ENCODE results near the gene UPF1. TPM values are rescaled to one million over a fixed set of nuclear protein-coding genes. Genes with fewer than 3 reads are reported as not detected.

The UPF1 gene
- total RNA-seq, 1 experiment from 2014 or later = 32.4 TPM

GRCh38 chr19:18875726-18876125, 44.0 kb downstream of the UPF1 start:
- no peak for DNase-seq (ENCODE audit: low read depth)

- no peak for DNase-seq (ENCODE audit: low read depth)
Measured at GRCh38 chr19:18876865-18877264, 45.1 kb downstream of the UPF1 start.

GRCh38 chr19:18878058-18878797, 46.5 kb downstream of the UPF1 start:
- no peak for DNase-seq (ENCODE audit: low read depth)

DNA sequence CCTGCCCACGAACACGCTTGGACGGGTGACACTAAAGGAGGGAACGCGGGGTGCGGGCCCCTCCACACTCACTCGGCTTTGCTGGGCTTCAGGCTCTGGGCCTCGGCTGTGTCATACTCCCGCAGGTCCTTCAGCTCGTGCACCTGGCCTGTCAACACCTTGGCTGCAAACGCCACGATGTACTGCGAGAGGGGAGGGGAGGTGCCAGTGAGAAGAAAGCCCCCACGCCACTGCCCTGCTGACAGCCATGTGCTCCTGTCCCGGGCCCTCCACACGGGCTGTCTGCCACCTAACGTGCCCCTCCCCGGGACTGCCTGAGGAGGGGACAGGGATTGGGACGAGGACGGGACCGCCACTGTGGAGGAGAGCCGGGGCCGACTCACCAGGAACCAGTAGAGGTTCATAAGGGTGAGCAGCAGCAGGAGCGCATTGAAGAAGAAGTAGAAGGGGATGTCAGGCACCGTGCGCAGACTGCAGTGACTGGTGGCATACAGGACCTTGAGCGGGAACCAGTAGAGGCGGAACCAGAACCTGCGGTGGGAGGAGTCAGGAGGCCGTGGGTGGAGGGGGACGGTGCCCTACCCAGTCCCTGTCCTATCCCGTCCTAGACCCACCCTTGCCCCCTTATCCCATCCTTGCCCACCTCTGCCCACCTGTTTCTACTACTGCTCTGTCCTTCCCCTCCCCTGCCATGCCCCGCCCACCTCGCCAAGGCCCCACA, 47.3 kb downstream of the UPF1 start:
- DNase-seq (ENCODE audit: low read depth) = no peak

DNA sequence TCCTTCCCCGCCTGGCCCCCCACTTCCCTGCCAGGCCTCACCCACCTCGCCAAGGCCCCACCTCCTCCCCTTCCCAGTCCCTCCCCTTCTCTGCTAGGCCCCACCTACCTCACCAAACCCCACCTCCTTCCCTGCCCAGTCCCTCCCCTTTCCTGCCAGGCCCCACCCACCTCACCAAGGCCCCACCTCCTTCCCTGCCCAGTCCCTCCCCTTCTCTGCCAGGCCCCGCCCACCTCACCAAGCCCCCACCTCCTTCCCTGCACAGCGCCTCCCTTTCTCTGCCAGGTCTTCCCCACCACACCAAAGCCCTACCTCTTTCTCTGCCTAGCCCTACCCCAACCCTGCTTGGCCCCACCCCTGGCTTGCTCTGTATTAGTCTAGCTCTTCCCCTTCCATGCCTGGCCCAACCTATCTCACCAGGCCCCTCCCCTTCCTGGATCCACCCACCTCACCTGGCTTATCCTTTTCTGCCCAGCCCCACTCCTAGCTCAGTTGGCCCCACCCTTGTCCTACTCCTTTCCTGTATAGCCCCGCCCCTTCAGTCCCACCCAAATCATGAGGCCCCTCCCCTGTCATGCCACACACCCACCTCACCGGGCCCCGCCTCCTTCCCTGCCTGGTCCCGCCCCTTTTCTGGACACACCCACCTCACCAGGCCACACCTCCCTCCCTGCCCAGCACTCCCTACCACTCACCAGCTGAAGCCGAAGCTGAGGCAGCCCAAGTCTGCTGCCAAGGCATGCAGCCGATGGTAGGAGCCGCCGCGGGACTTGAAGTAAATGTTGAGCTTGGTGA, 48.0 kb downstream of the UPF1 start:
- no peak for DNase-seq (ENCODE audit: low read depth)

- DNase-seq (ENCODE audit: low read depth) = no peak
Measured at GRCh38 chr19:18881491-18881890, 49.7 kb downstream of the UPF1 start.

DNA sequence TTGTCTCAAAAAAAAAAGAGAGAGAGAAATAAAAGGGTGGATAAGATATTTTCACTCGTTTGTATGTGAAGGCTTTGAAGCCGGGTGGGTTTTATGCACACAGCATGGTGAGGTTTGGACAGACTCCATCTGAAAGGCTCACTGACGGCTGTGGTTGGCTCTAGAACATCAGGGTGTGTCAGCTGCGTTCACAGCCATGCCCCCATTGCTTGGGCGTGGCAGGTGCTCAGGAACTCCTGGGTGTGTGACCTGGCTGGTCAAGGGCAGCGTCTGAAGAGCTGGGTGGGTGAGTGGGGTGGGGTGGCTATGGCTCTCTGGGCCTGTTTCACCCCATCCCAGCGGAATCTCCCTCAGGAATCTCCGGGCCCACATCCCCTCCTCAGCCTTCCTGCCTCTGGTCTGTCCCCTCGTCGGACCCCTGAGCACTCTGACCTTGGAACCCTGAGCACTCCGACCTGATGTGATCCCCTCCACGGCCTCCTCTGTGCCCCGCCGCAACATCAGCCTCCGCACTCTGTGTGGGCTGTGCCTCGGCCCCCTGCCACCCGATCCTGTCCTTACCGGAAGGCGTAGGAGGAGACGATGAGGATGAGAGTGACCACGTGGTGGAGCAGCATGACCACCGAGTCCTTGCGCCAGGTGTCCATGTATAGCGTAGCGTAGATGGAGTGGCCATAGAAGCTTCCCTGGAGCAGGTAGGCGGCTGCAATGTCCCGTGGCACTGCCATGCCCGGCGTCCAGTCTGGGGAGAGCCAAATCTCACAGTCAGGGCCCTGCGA, 52.0 kb downstream of the UPF1 start:
- no peak for DNase-seq (ENCODE audit: low read depth)

- no peak for DNase-seq (ENCODE audit: low read depth)
Measured at GRCh38 chr19:18886972-18887371, 55.2 kb downstream of the UPF1 start.

GRCh38 chr19:18889949-18890745, 58.4 kb downstream of the UPF1 start:
- no peak for DNase-seq (ENCODE audit: low read depth)

DNA sequence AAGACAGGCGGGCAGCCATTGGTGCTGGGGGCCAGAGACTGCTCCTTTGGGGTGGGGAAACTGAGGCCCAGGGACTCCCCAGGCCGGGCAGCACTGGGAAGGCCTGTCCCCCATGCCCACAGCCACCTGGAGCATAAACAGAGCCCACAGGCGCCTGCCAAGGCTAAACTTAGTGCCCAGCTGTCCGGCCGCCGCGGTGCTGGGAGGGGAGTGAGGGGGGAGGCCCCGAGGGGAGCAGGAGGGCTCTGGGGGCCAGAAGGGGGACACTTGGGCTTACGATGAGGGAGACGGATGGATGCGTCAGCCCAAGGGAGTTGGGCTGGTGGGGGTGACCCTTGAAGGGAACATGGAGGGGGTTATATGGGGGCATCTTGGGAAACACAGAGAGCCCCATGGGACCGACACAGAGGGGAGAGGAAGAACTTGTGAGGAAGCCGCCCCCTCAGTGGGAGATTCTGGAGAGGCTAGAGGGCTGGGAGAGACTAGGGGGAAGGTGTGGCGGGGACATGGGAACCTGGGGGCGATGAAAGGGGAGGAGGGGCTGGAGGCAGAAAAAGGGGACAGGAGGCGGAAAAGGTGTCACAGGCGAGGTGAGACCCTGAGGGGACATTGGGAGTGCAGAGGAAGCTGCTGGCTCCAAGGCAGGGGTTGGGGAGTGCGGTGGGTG, 62.0 kb downstream of the UPF1 start:
- no peak for DNase-seq (ENCODE audit: low read depth)

DNA sequence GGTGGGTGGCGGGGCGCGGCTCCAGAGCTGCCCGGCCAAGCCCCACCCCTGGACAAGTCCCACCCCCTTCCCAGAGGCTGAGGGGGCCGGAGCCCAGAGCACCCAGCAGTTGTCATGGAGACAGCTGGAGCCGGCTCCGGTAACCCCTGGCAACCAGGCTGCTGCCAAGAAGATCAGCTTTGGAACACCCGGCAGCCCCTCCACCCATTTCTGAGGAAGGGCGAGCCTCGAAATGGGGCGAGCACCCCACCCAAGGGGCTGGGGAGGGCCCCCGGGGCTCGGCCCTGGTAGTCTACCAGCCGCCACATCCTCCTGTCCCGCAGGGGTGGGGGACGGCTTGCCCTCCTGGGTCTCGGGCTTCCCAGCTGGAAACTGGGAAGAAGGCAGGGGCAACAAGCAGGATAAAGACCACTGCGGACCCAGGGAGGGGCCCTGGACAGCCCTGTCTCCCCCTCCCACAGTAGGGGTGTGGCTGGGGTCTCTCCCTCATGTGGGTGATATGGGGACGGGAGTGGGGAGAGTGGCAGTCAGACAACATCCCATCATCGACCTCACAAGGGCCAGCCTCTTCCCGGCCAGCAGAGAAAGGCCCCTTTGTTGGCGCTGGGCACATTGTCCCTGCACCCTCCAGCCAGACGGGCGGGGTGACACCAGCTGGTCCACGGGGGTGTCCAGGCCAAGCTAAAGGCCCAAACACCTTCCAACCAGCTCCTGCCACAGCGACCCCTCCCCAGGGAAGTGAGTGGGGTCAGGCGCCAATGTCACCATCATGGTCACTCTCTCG, 62.7 kb downstream of the UPF1 start:
- no peak for DNase-seq (ENCODE audit: low read depth)

DNA sequence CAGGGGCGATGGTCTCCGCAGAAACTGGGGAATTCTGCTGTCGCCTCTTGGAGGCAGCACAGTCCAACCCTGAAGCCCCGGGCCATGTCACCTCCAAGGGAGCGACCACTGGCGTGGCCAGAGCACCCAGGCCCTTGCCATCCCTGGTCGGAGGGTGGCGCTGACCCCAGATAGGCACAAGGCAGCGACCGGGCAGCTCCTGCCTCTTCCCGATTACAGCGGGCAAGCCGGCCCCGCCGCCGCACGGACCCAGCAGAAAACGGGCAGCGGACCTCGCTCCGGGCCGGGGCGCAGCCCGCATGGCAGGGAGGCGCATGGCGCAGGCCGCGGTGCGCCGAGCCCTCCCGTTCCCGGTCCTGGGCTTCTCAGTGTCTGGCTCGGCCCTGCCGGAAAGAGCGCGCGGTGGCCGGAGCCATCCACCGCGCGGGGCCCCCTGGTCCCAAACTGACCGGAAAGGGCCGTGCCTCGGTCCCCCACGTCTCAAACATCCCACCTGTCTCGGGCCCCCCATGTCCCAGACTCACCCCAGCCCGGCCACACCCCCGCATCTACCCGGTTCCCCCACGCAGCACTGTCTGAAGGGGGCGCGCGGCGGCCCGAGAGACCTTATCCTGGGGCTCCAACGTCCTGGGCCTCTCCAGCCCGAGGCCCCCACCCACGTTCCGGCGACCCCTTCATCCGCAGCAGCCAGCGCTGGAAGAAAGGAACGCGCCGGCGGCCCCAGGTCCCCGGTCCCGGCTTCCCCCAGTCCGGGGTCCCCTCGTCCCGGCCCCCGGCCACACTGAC, 63.5 kb downstream of the UPF1 start:
- DNase-seq (ENCODE audit: low read depth) = peak; percentile 37

DNA sequence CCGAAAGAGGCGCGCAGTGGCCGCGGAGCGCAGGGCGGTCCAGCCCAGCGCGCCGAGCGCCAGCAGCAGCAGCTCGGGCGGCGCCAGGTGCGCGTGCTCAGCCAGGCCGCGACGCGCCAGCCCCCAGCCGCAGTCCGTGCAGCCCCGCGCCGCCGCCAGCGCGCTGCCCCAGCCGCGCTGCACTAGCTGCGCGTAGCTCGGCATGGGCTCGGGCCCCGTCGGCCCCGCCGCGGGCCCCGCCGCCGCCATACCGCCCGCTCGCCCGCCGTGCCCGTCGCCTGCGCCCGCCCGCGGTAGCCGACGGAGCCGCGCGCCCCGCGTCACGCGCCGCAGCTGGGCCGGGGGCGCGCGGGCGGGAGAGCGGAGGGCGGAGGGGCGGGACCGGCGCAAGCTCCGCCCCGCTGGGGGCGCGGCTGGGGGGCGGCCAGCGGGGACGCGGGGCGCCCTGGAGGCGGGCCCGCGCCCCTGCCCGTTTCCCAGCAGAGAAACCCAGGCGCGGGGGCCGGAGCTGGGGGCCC, 64.1 kb downstream of the UPF1 start, which contains the start of gene CERS1:
Gene CERS1, minus strand, starts transcription at position 335 of the 518 bp plus-strand sequence. Its CDS starts 86 bp downstream, at position 249.
- DNase-seq (ENCODE audit: low read depth) = no peak

GRCh38 chr19:18896421-18896841, 64.7 kb downstream of the UPF1 start:
- DNase-seq (ENCODE audit: low read depth) = no peak

DNA sequence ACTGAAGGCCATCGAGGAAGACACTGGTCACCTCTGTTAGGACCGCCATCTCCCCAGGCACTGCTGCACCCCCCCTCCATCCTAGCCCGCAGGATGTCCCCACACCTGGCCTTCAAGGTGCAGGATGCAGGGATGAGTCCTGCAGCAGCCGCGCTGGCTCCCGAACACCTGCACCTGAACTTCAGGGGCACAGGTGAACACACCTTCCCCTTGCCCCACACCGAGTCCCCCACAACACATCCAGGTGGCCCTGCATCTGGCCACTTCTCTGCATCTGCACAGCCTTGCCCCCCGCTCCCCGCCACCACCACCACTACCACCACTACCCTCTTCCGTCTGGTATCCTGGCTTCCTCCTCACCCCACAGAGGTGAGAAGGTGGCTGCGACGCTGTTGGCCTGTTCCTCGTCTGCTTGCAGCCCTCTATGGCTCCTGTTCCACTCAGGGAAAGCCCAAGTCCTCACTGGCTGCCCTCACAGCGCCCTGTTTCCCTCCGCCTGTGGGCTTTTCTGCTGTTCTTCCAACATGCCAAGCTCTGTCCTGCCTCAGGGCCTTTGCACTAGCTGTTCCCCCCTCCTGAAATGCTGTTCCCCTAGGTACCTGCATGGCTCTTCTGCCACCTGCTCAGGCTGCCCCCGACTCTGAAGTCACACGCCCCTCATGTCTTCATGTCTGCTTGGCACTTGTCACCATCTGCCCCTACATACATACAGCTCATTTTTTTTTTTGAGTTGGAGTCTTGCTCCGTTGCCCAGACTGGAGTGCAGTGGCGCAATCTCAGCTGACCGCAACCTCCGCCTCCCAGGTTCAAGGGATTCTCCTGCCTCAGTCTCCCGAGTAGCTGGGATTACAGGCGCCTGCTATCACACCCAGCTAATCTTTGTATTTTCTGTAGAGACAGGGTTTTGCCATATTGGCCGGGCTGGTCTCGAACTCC, 65.6 kb downstream of the UPF1 start:
- DNase-seq (ENCODE audit: low read depth) = no peak

DNA sequence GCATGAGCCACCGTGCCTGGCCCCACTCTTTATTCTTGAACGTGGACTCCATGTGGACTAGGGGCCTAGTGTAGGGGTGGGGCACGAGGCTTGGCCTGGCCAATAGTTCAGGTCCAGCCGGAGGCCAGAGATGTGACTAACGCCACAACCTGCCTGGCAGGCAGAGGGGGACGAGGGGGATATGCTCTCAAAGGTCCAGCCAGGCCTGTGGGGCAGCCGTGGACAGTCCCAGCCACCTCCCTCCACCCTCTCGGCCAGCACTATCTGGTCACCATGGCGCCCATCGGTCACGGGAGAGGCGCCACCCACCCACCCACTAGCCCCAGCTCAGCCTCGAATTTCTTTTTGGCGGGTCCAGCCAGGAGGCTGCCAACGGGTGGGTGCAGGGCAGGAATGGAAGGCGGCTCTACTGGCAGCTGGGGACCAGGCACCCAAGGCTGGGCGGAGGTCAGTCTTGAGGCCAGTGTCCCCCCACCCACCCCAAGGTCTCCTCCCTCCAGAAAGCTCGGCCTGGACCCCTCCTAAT, 66.4 kb downstream of the UPF1 start:
- no peak for DNase-seq (ENCODE audit: low read depth)

Data from RPMI7951 (cell line).